GM12878 (cell line): ENCODE measurements around the gene ADGRD1. TPM values are rescaled to one million over a fixed set of nuclear protein-coding genes. Genes with fewer than 3 reads are reported as not detected.

Source experiments
- ATAC-seq: fragments of 200-7000 bp; cut with Tn5 transposase; 3 replicates; pipeline ENCODE4 v1.9.1; 2020; ENCODE audit warnings: mild to moderate bottlenecking, moderate library complexity
- BruUV-seq: library from RNA; stranded (reverse); fragments of 400-500 nt; replicated peaks from 2 replicates; lab custom pipeline; 2021; lab: Mats Ljungman, UMichigan
- CTCF ChIA-PET: fragments of 300-600 bp; sonication (Branson Sonifier 250); formaldehyde crosslinking; extraction: SDS; loops from one replicate; lab custom pipeline; 2021; ENCODE audit warnings: inconsistent platforms; lab: Yijun Ruan, JAX
- POLR2A ChIA-PET: fragments of 350-600 bp; formaldehyde crosslinking; extraction: SDS; loops from one replicate; lab custom pipeline; 2021; ENCODE audit warnings: inconsistent platforms; lab: Charles Lee
- RAD21 ChIA-PET: fragments of 300-600 bp; sonication (Branson Sonifier 250); formaldehyde crosslinking; loops from one replicate; lab custom pipeline; 2023; ENCODE audit warnings: antibody characterized with exemption; ENCODE audit not compliant: unreplicated experiment; lab: Charles Lee
- SMC1A ChIA-PET: fragments of 300-600 bp; sonication (Branson Sonifier 250); formaldehyde crosslinking; loops from one replicate; lab custom pipeline; 2023; ENCODE audit not compliant: unreplicated experiment, uncharacterized antibody; lab: Charles Lee
- DNase-seq: peaks from one replicate; pipeline ENCODE4 v3.0.0-alpha.2; 2011; ENCODE audit warnings: low read depth, low spot score
- FAIRE-seq: peaks from 3 replicates; lab custom pipeline; 2011; peaks lifted over from hg19 to GRCh38; lab: Jason Lieb, UNC
- H2AFZ ChIP-seq: 2 replicates; pipeline ENCODE4 v1.6.0; 2011; ENCODE audit warnings: low read depth, low read length, control low read depth; ENCODE audit not compliant: control insufficient read depth
- H3K27ac ChIP-seq: 2 replicates; pipeline ENCODE4 v1.5.1; 2011; ENCODE audit warnings: control low read depth; ENCODE audit not compliant: control insufficient read depth, insufficient read depth
- H3K27me3 ChIP-seq, 2 experiments: replicated peaks in 1 of 2; 2 replicates each; pipeline versions ENCODE4 v1.6.0 to v1.6.1; 2011; ENCODE audit warnings: low read length in 1 of 2; ENCODE audit not compliant: control insufficient read depth in 2 of 2, insufficient read depth in 2 of 2
- H3K36me3 ChIP-seq, 2 experiments: 2 replicates each; pipeline ENCODE4 v1.5.1; 2011; ENCODE audit warnings: low read length in 1 of 2; ENCODE audit not compliant: control insufficient read depth in 2 of 2, insufficient read depth in 2 of 2
- H3K4me1 ChIP-seq: 2 replicates; pipeline ENCODE4 v1.6.1; 2011; ENCODE audit warnings: mild to moderate bottlenecking, low read length, moderate library complexity, mixed read lengths; ENCODE audit not compliant: control insufficient read depth, insufficient read depth
- H3K4me2 ChIP-seq: 2 replicates; pipeline ENCODE4 v1.6.0; 2011; ENCODE audit warnings: control low read depth; ENCODE audit not compliant: control insufficient read depth, insufficient read depth
- H3K4me3 ChIP-seq: fragments of 200-600 bp; sonication (generic); 2 replicates; pipeline ENCODE4 v1.5.1; 2016
- H3K79me2 ChIP-seq: 2 replicates; pipeline ENCODE4 v1.6.0; 2011; ENCODE audit warnings: low read length; ENCODE audit not compliant: control insufficient read depth, insufficient read depth
- H3K9ac ChIP-seq: 2 replicates; pipeline ENCODE4 v1.8.0; 2011; ENCODE audit warnings: low read length, control low read depth, mixed read lengths; ENCODE audit not compliant: control insufficient read depth, insufficient read depth
- H3K9me3 ChIP-seq: replicated peaks from 3 replicates; pipeline ENCODE4 v1.5.1; 2011; ENCODE audit warnings: mild to moderate bottlenecking, low read length; ENCODE audit not compliant: control insufficient read depth, insufficient read depth
- H4K20me1 ChIP-seq: 2 replicates; pipeline ENCODE4 v1.6.0; 2011; ENCODE audit not compliant: control insufficient read depth, insufficient read depth
- ATF7 ChIP-seq: fragments of 450-650 bp; IDR thresholded peaks from 2 replicates; pipeline ENCODE4 v1.6.1; 2016; ENCODE audit warnings: low read depth, mild to moderate bottlenecking
- DPF2 ChIP-seq: fragments of 450-650 bp; IDR thresholded peaks from 2 replicates; pipeline ENCODE4 v1.6.1; 2017; ENCODE audit warnings: mild to moderate bottlenecking
- HCFC1 ChIP-seq: fragments of 150-350 bp; IDR thresholded peaks from 2 replicates; pipeline ENCODE4 v1.6.1; 2014; ENCODE audit warnings: low read length
- IKZF2 ChIP-seq, 2 experiments: fragments of 450-650 bp; IDR thresholded peaks; 2 replicates each; pipeline ENCODE4 v1.6.1; 2017; ENCODE audit warnings: mild to moderate bottlenecking in 2 of 2, moderate library complexity in 2 of 2
- MYC ChIP-seq: IDR thresholded peaks from 2 replicates; pipeline ENCODE4 v1.6.1; 2011; ENCODE audit warnings: mild to moderate bottlenecking, low read length, moderate library complexity, inconsistent platforms; ENCODE audit not compliant: insufficient read depth, insufficient replicate concordance, insufficient read length, severe bottlenecking
- NR2C1 ChIP-seq: fragments of 450-650 bp; IDR thresholded peaks from 2 replicates; pipeline ENCODE4 v1.6.1; 2017; ENCODE audit warnings: antibody characterized with exemption, mild to moderate bottlenecking, moderate library complexity
- POLR2AphosphoS2 ChIP-seq: IDR thresholded peaks from 2 replicates; pipeline ENCODE4 v1.6.1; 2011; ENCODE audit warnings: low read depth, mild to moderate bottlenecking, low read length, improper control_type of control experiment, moderate library complexity
- SP1 ChIP-seq: IDR thresholded peaks from one replicate; pipeline ENCODE4 v1.6.1; 2011; ENCODE audit warnings: low read depth, low read length
- STAT3 ChIP-seq: IDR thresholded peaks from 2 replicates; pipeline ENCODE4 v1.6.1; 2011; ENCODE audit warnings: low read depth, low read length, improper control_type of control experiment
- ZNF24 ChIP-seq: fragments of 450-650 bp; IDR thresholded peaks from 2 replicates; pipeline ENCODE4 v1.6.1; 2017; ENCODE audit warnings: antibody characterized with exemption, mild to moderate bottlenecking
- WGBS: methylation state at CpG from one replicate; pipeline ENCODE4 v1.1.6; 2016; ENCODE audit warnings: low lambda C conversion rate; ENCODE audit not compliant: insufficient replicate concordance, insufficient coverage; ENCODE audit errors: missing lambda C conversion rate; 5-methylcytosine and 5-hydroxymethylcytosine counted together
- in situ Hi-C: fragments of 300-500 bp; cut with MboI; formaldehyde crosslinking; loops from 9 replicates; pipeline ENCODE4 v1.14.3; 2018; ENCODE audit warnings: mixed read lengths
- intact Hi-C: fragments of 100-400 bp; cut with micrococcal nuclease; formaldehyde crosslinking; loops from one replicate; pipeline ENCODE4 v1.14.2; 2022; ENCODE audit not compliant: unreplicated experiment
- polyA plus RNA-seq, 11 experiments: library from polyadenylated mRNA; depleted of rRNA in 4 of 11; unstranded in 6 of 11; stranded (reverse) in 5 of 11; fragments of >200 nt; fragmentation: Nextera tagmentation in 4 of 11; fragmentation: Illumina TruSeq in 1 of 11; extraction: Ambion mirVana in 4 of 11; extraction: Trizol in 1 of 11; gene quantifications; 1 replicate in 1 of 11; 2 replicates in 10 of 11; pipeline versions ENCODE4 v1.2.1 to v1.2.3, GENCODE V29; 2011 to 2016; ENCODE audit warnings: inconsistent platforms in 2 of 11, missing spikeins in 2 of 11, low read depth in 1 of 11
- total RNA-seq, 4 experiments: library from RNA; depleted of rRNA in 3 of 4; stranded (reverse); fragments of >200 nt in 3 of 4; fragmentation: Illumina TruSeq in 1 of 4; extraction: Trizol in 1 of 4; gene quantifications; 2 replicates each; pipeline versions ENCODE4 v1.2.1 to v1.2.3, GENCODE V29; 2013 to 2021
- TF ChIP-seq, protein P1 (sequence below): fragments of 450-650 bp; formaldehyde crosslinking; IDR thresholded peaks from 2 replicates; pipeline ENCODE4 v1.5.0; 2022; ENCODE audit warnings: mild to moderate bottlenecking, missing genetic modification characterization
- TF ChIP-seq, protein P2 (sequence below): IDR thresholded peaks from 2 replicates; pipeline ENCODE4 v1.6.1; 2012; ENCODE audit warnings: low read depth, low read length, improper control_type of control experiment
- TF ChIP-seq, protein P3 (sequence below): IDR thresholded peaks from 2 replicates; pipeline ENCODE4 v1.6.1; 2011; ENCODE audit warnings: borderline replicate concordance, low read depth, mild to moderate bottlenecking, moderate library complexity, low read length; ENCODE audit not compliant: insufficient read depth, poor library complexity, severe bottlenecking
- TF ChIP-seq, protein P4 (sequence below): fragments of 450-650 bp; IDR thresholded peaks from 2 replicates; pipeline ENCODE4 v1.6.1; 2014; ENCODE audit warnings: mild to moderate bottlenecking

The ADGRD1 gene
- total and polyA plus RNA-seq, 10 of the 15 experiments (the other 5 are each of a cell fraction or from before 2014, with no cell fraction given) = 0.15 to 12.7 (median 1.2) TPM

DNA sequence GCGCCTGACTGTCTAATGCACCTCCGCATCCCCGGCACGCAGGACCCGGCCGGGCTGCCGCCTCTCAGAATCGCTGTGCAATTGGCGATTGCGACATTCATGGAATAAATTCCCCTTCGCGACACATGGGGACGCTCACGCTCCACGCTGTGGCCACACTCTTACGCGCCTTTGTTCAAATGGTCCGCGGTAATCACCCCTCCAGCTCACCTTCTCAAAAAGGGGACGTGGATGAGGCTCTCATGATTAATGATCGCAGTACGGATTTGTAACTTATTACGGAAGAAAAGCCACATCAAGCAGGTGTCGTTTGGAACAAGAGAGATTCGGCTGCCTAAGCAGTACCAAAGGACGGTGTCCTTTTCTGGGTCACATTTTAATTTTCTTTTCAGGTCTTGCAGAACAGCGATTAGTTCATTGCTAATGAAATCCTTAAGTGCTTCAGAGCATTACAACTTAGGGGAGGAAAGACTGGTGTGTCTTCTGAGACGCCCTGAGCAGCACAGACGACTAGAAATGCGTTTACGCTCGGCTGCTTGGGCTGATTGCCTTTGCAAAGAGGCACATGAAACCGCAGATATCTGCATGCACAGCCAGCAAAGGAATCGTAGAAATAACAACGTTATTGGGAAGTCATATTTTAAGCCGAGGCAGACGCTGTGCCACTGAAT, 37.3 kb upstream of the ADGRD1 start (continued):
- TF ChIP-seq SP1 = no peak

DNA sequence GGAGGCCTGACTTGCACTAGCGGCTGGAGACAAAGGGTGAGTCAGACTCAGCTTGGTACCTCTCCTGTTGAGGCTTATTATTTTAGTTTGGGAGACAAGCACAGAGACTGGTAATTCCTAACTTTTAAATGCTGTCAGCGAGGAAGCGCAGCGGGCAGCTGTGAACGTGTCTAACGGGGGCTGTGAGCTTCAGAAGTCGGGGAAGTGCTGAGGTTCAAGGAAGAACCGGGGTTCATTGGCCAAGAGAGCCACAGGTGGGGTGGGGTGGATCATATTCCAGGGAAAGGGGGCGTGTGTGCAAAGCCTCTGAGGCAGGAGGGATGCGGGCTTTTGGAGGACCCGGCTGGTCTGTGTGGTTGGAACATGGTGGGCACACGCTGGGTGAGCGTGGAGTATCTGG, 36.1 kb upstream of the ADGRD1 start:
- no peak for TF ChIP-seq DPF2
- TF ChIP-seq IKZF2 (IDR thresholded peaks at IDR 0.05) = no peak
- TF ChIP-seq, protein P1, sequence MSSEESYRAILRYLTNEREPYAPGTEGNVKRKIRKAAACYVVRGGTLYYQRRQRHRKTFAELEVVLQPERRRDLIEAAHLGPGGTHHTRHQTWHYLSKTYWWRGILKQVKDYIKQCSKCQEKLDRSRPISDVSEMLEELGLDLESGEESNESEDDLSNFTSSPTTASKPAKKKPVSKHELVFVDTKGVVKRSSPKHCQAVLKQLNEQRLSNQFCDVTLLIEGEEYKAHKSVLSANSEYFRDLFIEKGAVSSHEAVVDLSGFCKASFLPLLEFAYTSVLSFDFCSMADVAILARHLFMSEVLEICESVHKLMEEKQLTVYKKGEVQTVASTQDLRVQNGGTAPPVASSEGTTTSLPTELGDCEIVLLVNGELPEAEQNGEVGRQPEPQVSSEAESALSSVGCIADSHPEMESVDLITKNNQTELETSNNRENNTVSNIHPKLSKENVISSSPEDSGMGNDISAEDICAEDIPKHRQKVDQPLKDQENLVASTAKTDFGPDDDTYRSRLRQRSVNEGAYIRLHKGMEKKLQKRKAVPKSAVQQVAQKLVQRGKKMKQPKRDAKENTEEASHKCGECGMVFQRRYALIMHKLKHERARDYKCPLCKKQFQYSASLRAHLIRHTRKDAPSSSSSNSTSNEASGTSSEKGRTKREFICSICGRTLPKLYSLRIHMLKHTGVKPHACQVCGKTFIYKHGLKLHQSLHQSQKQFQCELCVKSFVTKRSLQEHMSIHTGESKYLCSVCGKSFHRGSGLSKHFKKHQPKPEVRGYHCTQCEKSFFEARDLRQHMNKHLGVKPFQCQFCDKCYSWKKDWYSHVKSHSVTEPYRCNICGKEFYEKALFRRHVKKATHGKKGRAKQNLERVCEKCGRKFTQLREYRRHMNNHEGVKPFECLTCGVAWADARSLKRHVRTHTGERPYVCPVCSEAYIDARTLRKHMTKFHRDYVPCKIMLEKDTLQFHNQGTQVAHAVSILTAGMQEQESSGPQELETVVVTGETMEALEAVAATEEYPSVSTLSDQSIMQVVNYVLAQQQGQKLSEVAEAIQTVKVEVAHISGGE (CRISPR knock-in tag) = no peak
- TF ChIP-seq POLR2AphosphoS2 = no peak
- no peak for TF ChIP-seq ATF7
- TF ChIP-seq, protein P2, sequence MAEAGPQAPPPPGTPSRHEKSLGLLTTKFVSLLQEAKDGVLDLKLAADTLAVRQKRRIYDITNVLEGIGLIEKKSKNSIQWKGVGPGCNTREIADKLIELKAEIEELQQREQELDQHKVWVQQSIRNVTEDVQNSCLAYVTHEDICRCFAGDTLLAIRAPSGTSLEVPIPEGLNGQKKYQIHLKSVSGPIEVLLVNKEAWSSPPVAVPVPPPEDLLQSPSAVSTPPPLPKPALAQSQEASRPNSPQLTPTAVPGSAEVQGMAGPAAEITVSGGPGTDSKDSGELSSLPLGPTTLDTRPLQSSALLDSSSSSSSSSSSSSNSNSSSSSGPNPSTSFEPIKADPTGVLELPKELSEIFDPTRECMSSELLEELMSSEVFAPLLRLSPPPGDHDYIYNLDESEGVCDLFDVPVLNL = no peak
- TF ChIP-seq, protein P3, sequence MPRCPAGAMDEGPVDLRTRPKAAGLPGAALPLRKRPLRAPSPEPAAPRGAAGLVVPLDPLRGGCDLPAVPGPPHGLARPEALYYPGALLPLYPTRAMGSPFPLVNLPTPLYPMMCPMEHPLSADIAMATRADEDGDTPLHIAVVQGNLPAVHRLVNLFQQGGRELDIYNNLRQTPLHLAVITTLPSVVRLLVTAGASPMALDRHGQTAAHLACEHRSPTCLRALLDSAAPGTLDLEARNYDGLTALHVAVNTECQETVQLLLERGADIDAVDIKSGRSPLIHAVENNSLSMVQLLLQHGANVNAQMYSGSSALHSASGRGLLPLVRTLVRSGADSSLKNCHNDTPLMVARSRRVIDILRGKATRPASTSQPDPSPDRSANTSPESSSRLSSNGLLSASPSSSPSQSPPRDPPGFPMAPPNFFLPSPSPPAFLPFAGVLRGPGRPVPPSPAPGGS = no peak
- TF ChIP-seq HCFC1 = no peak
- TF ChIP-seq STAT3 = no peak
- TF ChIP-seq, protein P4, sequence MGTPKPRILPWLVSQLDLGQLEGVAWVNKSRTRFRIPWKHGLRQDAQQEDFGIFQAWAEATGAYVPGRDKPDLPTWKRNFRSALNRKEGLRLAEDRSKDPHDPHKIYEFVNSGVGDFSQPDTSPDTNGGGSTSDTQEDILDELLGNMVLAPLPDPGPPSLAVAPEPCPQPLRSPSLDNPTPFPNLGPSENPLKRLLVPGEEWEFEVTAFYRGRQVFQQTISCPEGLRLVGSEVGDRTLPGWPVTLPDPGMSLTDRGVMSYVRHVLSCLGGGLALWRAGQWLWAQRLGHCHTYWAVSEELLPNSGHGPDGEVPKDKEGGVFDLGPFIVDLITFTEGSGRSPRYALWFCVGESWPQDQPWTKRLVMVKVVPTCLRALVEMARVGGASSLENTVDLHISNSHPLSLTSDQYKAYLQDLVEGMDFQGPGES = no peak
- TF ChIP-seq ZNF24 = no peak
- TF ChIP-seq NR2C1 = no peak
- no peak for TF ChIP-seq MYC
- in situ Hi-C loops (no loop called here), intact Hi-C loops (loop anchor here (2.0 to 5.0 kb wide), 4 partner anchors 185 to 1085 kb away; no protein-coding TSS in a partner anchor)
- RAD21 ChIA-PET = interaction anchor here (1.2 to 1.9 kb wide), 2 partner anchors 37 to 186 kb away, joined by 3 to 10 read pairs; no protein-coding TSS in a partner anchor
- 74% methylated on average over 13 of the region's 13 CpGs for WGBS
- ATAC-seq (no peak), DNase-seq (no peak), FAIRE-seq (no peak)
- CTCF ChIA-PET = interaction anchor here (1.0 to 3.2 kb wide), 2 partner anchors 32 to 215 kb away, joined by 3 to 26 read pairs; no protein-coding TSS in a partner anchor
- no peak overlapping the region for H3K4me3 ChIP-seq
- H3K27me3 ChIP-seq = no peaks in the 10 kb centered on the region; a peak in 1 of 4 replicates
- no peak overlapping the region for H3K27ac ChIP-seq
- H2AFZ ChIP-seq = no peak overlapping the region
- SMC1A ChIA-PET = interaction anchor here (0.7 to 3.2 kb wide), 7 partner anchors 47 to 215 kb away, joined by 3 to 28 read pairs (median 3); no protein-coding TSS in a partner anchor
- no peaks in the 10 kb centered on the region for H3K79me2 ChIP-seq
- H3K36me3 ChIP-seq = no peaks in the 10 kb centered on the region
- no TSS peak for BruUV-seq
- no peaks in the 10 kb centered on the region for H4K20me1 ChIP-seq
- no peak overlapping the region for H3K9ac ChIP-seq
- no peak overlapping the region for H3K4me2 ChIP-seq
- H3K9me3 ChIP-seq = no peaks in the 10 kb centered on the region; the same call in 2 of the 3 replicates
- no peaks in the 10 kb centered on the region for H3K4me1 ChIP-seq
- POLR2A ChIA-PET = no interaction called here
